ENCODE results near the gene FJX1.

Gene FJX1

GRCh38 chr11:35608502-35608901 lies 9.8 kb upstream of the FJX1 start:
- DNase-seq (ENCODE audit: low read depth): no peak

GRCh38 chr11:35609656-35610055 lies 8.6 kb upstream of the FJX1 start:
- no peak for DNase-seq (ENCODE audit: low read depth)

GRCh38 chr11:35610631-35611030 lies 7.6 kb upstream of the FJX1 start:
- DNase-seq (ENCODE audit: low read depth): no peak

GRCh38 chr11:35611741-35612140 lies 6.5 kb upstream of the FJX1 start:
- no peak for DNase-seq (ENCODE audit: low read depth)

- DNase-seq (ENCODE audit: low read depth): no peak
Observed at GRCh38 chr11:35614939-35615569, 3.2 kb upstream of the FJX1 start.

- no peak for DNase-seq (ENCODE audit: low read depth)
Observed at GRCh38 chr11:35615921-35616900, 2.0 kb upstream of the FJX1 start.

GRCh38 chr11:35617316-35617686 lies 959 bp upstream of the FJX1 start:
- DNase-seq (ENCODE audit: low read depth): no peak

GRCh38 chr11:35618497-35619115 lies 346 bp downstream of the FJX1 start:
- DNase-seq (ENCODE audit: low read depth): no peak

- DNase-seq (ENCODE audit: low read depth): no peak
Observed at GRCh38 chr11:35619116-35619854, 1.0 kb downstream of the FJX1 start.

GRCh38 chr11:35619855-35620640 lies 1.8 kb downstream of the FJX1 start:
- no peak for DNase-seq (ENCODE audit: low read depth)

- DNase-seq (ENCODE audit: low read depth): no peak
Observed at GRCh38 chr11:35620795-35621194, 2.5 kb downstream of the FJX1 start.

- DNase-seq (ENCODE audit: low read depth): no peak
Observed at GRCh38 chr11:35621620-35622019, 3.4 kb downstream of the FJX1 start.

GRCh38 chr11:35622070-35622469 lies 3.8 kb downstream of the FJX1 start:
- no peak for DNase-seq (ENCODE audit: low read depth)

GRCh38 chr11:35623621-35624168 lies 5.4 kb downstream of the FJX1 start:
- DNase-seq (ENCODE audit: low read depth): no peak

- DNase-seq (ENCODE audit: low read depth): no peak
Observed at GRCh38 chr11:35624316-35624715, 6.1 kb downstream of the FJX1 start.

- no peak for DNase-seq (ENCODE audit: low read depth)
Observed at GRCh38 chr11:35624781-35625180, 6.5 kb downstream of the FJX1 start.

GRCh38 chr11:35626501-35626900 lies 8.2 kb downstream of the FJX1 start:
- no peak for DNase-seq (ENCODE audit: low read depth)

GRCh38 chr11:35629511-35629910 lies 11.3 kb downstream of the FJX1 start:
- DNase-seq (ENCODE audit: low read depth): no peak

GRCh38 chr11:35629914-35630313 lies 11.7 kb downstream of the FJX1 start:
- no peak for DNase-seq (ENCODE audit: low read depth)

- DNase-seq (ENCODE audit: low read depth): no peak
Observed at GRCh38 chr11:35631891-35632290, 13.6 kb downstream of the FJX1 start.

GRCh38 chr11:35632301-35632700 lies 14.0 kb downstream of the FJX1 start:
- no peak for DNase-seq (ENCODE audit: low read depth)
